Activated T-helper 2 cell treated with anti-CD3 and anti-CD28 coated beads, Interferon-gamma antibody, Interleukin-2, Interleukin-4, amounts not matched to agents 10 μg/mL and 5 μg/mL and 100 μg/mL, durations not matched to agents 14 hours and 24 hours and 36 hours (primary cell): ENCODE measurements around the gene ITGA4. TPM values are rescaled to one million over a fixed set of nuclear protein-coding genes. Genes with fewer than 3 reads are reported as not detected.

Source experiments
- DNase-seq: peaks from one replicate; pipeline ENCODE4 v3.0.0; 2021; ENCODE audit warnings: low spot score
- H3K27ac Mint-ChIP-seq: one replicate; pipeline ENCODE4 v1.8.0; 2021; ENCODE audit warnings: mixed read lengths
- H3K27me3 Mint-ChIP-seq: one replicate; pipeline ENCODE4 v1.8.0; 2021; ENCODE audit warnings: low read depth, mixed read lengths
- H3K36me3 Mint-ChIP-seq: one replicate; pipeline ENCODE4 v1.8.0; 2021; ENCODE audit warnings: low read depth, mixed read lengths
- H3K4me1 Mint-ChIP-seq: one replicate; pipeline ENCODE4 v1.8.0; 2021; ENCODE audit warnings: low read depth, mixed read lengths
- H3K4me3 Mint-ChIP-seq: one replicate; pipeline ENCODE4 v1.8.0; 2021; ENCODE audit warnings: low read depth, mild to moderate bottlenecking, moderate library complexity, mixed read lengths
- H3K9me3 Mint-ChIP-seq: one replicate; pipeline ENCODE4 v1.8.0; 2021; ENCODE audit warnings: mixed read lengths
- intact Hi-C: fragments of 100-400 bp; cut with micrococcal nuclease; formaldehyde crosslinking; loops from one replicate; pipeline ENCODE4 v1.15.1; 2023
- total RNA-seq: library from RNA; stranded (reverse); gene quantifications from 2 replicates; pipeline ENCODE4 v1.2.3, GENCODE V29; 2022

The ITGA4 gene
- total RNA-seq, 1 donor from 2014 or later = 96.5 TPM

- Mint-ChIP-seq H3K4me3 (peak overlapping the region; percentile 98), H3K27me3 (no peaks in the 10 kb centered on the region), H3K27ac (peak overlapping the region; percentile 88), H3K9me3 (no peaks in the 10 kb centered on the region), H3K4me1 (peaks cover 65% of the 10 kb centered on the region), H3K36me3 (peaks cover 69% of the 10 kb centered on the region)
- intact Hi-C loops = loop anchor here (5.0 to 10.0 kb wide), 2 partner anchors 253 to 479 kb away; partner anchors contain the start of gene UBE2E3
- DNase-seq = no peak
Measured at GRCh38 chr2:181461056-181461997, 4.1 kb downstream of the ITGA4 start.

- DNase-seq = no peak
- no peaks in the 10 kb centered on the region for H3K9me3 Mint-ChIP-seq
- H3K27ac Mint-ChIP-seq = no peak overlapping the region
- H3K4me3 Mint-ChIP-seq = peak overlapping the region; percentile 33
- H3K36me3 Mint-ChIP-seq = peaks cover 71% of the 10 kb centered on the region
- intact Hi-C loops = loop anchor here (5.0 to 10.0 kb wide), 2 partner anchors 253 to 480 kb away; partner anchors contain the start of gene UBE2E3
- peaks cover 60% of the 10 kb centered on the region for H3K4me1 Mint-ChIP-seq
- H3K27me3 Mint-ChIP-seq = no peaks in the 10 kb centered on the region
Measured at GRCh38 chr2:181462033-181462432, 4.8 kb downstream of the ITGA4 start.

DNA sequence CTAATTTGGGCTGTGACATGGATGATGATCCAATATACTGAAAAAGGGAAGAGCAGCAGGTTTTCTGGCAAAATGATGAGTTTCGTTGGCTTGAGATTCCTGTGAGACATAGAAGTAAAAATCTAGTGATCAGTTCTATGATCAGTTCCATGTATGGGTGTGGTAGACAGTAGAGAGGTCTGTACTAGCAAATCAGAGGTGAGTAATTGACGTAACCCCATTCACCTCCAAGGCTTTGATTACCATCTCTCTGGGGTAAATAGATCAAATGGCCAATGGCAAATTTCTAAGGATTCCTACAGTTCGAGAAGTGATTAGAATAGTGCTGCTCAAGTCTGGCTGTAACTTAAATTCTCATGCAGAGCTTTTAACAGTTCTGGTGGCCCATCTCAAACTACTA, 6.4 kb downstream of the ITGA4 start:
- Mint-ChIP-seq H3K4me1 (peaks cover 74% of the 10 kb centered on the region), H3K27ac (peak overlapping the region; percentile 58), H3K36me3 (peaks cover 74% of the 10 kb centered on the region), H3K27me3 (no peaks in the 10 kb centered on the region), H3K4me3 (peak overlapping the region; percentile 33), H3K9me3 (no peaks in the 10 kb centered on the region)
- intact Hi-C loops = loop anchor here (5.0 to 10.0 kb wide), 2 partner anchors 251 to 481 kb away; partner anchors contain the start of gene UBE2E3
- DNase-seq = no peak

- Mint-ChIP-seq H3K27me3 (no peaks in the 10 kb centered on the region), H3K4me1 (peaks cover 71% of the 10 kb centered on the region), H3K9me3 (peaks cover 3% of the 10 kb centered on the region), H3K4me3 (peak overlapping the region; percentile 50), H3K36me3 (peaks cover 74% of the 10 kb centered on the region), H3K27ac (peak overlapping the region; percentile 85)
- intact Hi-C loops = loop anchor here (5.0 to 10.0 kb wide), 2 partner anchors 250 to 483 kb away; partner anchors contain the start of gene UBE2E3
- no peak for DNase-seq
Measured at GRCh38 chr2:181464966-181465365, 7.8 kb downstream of the ITGA4 start.

GRCh38 chr2:181465676-181466375, 8.6 kb downstream of the ITGA4 start:
- Mint-ChIP-seq H3K36me3 (peaks cover 74% of the 10 kb centered on the region), H3K27ac (peak overlapping the region; percentile 85), H3K9me3 (peaks cover 3% of the 10 kb centered on the region), H3K4me1 (peaks cover 73% of the 10 kb centered on the region), H3K27me3 (no peaks in the 10 kb centered on the region), H3K4me3 (no peak overlapping the region)
- intact Hi-C loops = loop anchor here (1.0 to 10.0 kb wide), 2 partner anchors 8 to 249 kb away; no protein-coding TSS in a partner anchor
- DNase-seq = no peak

DNA sequence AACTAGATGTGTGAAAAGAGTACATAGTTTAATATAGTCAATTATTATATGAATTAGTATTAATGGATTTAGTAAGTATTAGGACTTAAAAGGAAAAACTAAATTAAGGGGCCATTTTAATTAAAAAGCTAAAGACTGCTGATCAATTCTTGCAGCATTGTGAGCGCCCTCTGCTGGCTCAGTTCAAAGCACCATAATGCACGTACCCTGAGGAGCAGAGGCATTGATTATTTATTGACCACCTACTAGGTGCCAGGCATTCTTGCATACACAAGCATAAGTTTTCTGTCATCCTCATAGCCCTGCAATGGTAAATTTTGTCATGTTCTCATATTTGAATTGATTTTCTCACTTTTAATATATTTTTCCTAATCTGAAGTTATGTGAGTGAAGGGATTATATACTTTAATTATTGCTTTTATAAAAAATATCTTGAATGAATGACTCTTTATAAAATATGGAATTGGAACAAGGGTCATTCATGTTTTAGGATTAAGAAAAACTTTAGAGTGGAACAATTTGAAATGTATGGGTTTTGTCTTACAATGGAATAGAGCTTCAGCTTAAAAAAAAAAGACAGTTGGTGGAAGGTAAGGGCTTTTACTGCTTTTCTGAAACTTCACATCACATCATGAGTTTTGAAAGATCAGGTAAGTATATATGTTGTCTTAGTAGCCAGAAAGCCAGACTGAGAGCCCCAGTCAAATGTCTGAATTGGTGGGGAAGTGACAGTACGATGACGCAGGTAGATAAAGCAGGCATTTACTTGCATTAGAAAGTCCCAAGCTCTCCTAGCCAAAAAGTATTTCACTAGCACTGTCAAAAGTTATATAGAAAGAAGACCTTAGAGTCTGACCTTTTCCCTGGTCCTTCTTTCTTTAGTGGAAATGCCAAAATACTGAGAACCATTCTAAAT, 9.7 kb downstream of the ITGA4 start:
- Mint-ChIP-seq H3K4me3 (peak overlapping the region; percentile 34), H3K27me3 (no peaks in the 10 kb centered on the region), H3K4me1 (peaks cover 77% of the 10 kb centered on the region), H3K27ac (peak overlapping the region; percentile 70), H3K9me3 (peaks cover 3% of the 10 kb centered on the region), H3K36me3 (peaks cover 73% of the 10 kb centered on the region)
- peak; percentile 61 for DNase-seq
- intact Hi-C loops = loop anchor here (1.0 to 10.0 kb wide), 2 partner anchors 9 to 248 kb away; no protein-coding TSS in a partner anchor

GRCh38 chr2:181467966-181468707, 11.0 kb downstream of the ITGA4 start:
- Mint-ChIP-seq H3K27ac (peak overlapping the region; percentile 90), H3K4me1 (peaks cover 76% of the 10 kb centered on the region), H3K27me3 (no peaks in the 10 kb centered on the region), H3K4me3 (no peak overlapping the region), H3K36me3 (peaks cover 75% of the 10 kb centered on the region), H3K9me3 (peaks cover 3% of the 10 kb centered on the region)
- intact Hi-C loops = loop anchor here (1.0 to 10.0 kb wide), 2 partner anchors 247 to 362 kb away; no protein-coding TSS in a partner anchor
- DNase-seq = no peak

DNA sequence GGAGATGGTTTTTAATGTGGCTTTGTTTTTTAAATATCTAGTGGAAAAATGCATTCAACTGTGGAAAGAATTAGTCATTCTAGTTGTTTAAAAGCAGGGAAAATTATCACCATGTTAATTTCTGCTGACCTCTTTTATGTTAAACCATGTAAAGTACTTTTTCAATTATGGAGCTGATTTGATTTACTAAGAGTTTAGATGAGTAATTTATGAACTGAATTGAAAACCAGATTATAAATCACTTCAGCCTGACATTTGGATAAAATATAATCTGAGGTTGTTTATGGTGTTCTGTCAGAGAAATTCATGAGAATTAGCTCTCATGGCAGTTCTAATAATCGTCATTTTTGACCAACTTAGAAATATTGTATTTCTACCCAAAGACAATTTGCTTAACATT, 11.6 kb downstream of the ITGA4 start:
- Mint-ChIP-seq H3K27ac (peak overlapping the region; percentile 90), H3K4me3 (peak overlapping the region; percentile 59), H3K36me3 (peaks cover 75% of the 10 kb centered on the region), H3K4me1 (peaks cover 76% of the 10 kb centered on the region), H3K9me3 (peaks cover 3% of the 10 kb centered on the region), H3K27me3 (no peaks in the 10 kb centered on the region)
- DNase-seq = no peak
- intact Hi-C loops = loop anchor here (1.0 to 10.0 kb wide), 2 partner anchors 246 to 363 kb away; no protein-coding TSS in a partner anchor

- peak overlapping the region; percentile 88 for H3K27ac Mint-ChIP-seq
- no peaks in the 10 kb centered on the region for H3K27me3 Mint-ChIP-seq
- peaks cover 86% of the 10 kb centered on the region for H3K36me3 Mint-ChIP-seq
- H3K9me3 Mint-ChIP-seq = peaks cover 3% of the 10 kb centered on the region
- H3K4me1 Mint-ChIP-seq = peaks cover 70% of the 10 kb centered on the region
- intact Hi-C loops = loop anchor here (10.0 kb wide), 1 partner anchor 324 kb away; no protein-coding TSS in a partner anchor
- no peak for DNase-seq
- peak overlapping the region; percentile 53 for H3K4me3 Mint-ChIP-seq
Measured at GRCh38 chr2:181471226-181471625, 14.0 kb downstream of the ITGA4 start.

- no peak for DNase-seq
- Mint-ChIP-seq H3K36me3 (peaks cover 91% of the 10 kb centered on the region), H3K9me3 (peaks cover 3% of the 10 kb centered on the region), H3K4me1 (peaks cover 74% of the 10 kb centered on the region), H3K27ac (peak overlapping the region; percentile 75), H3K27me3 (no peaks in the 10 kb centered on the region), H3K4me3 (peak overlapping the region; percentile 31)
- intact Hi-C loops = loop anchor here (10.0 kb wide), 1 partner anchor 323 kb away; no protein-coding TSS in a partner anchor
Measured at GRCh38 chr2:181471783-181472182, 14.6 kb downstream of the ITGA4 start.

DNA sequence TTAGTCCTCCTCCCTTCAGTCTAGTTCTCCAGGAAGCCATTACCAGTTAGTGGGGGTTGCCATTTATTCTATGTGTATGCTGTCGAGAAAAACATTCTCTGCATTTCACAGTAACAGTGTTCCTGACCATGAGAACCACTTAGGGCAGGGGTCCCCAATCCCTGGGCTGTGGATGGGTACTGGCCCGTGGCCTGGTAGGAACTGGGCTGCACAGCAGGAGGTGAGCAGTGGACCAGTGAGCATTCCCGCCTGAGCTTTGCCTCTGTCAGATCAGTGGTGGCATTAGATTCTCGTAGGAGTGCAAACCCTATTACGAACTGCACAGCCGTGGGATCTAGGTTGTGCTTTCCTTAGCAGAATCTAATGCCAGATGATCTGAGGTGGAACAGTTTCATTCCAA, 15.8 kb downstream of the ITGA4 start:
- H3K27me3 Mint-ChIP-seq = no peaks in the 10 kb centered on the region
- DNase-seq = no peak
- peak overlapping the region; percentile 66 for H3K4me3 Mint-ChIP-seq
- peaks cover 94% of the 10 kb centered on the region for H3K36me3 Mint-ChIP-seq
- intact Hi-C loops = loop anchor here (10.0 kb wide), 1 partner anchor 322 kb away; no protein-coding TSS in a partner anchor
- peak overlapping the region; percentile 79 for H3K27ac Mint-ChIP-seq
- peaks cover 70% of the 10 kb centered on the region for H3K4me1 Mint-ChIP-seq
- H3K9me3 Mint-ChIP-seq = peaks cover 3% of the 10 kb centered on the region
